Stimulated activated CD8-positive, alpha-beta memory T cell treated with anti-CD3 and anti-CD28 coated beads, Interleukin-12 subunit alpha, Interleukin-12 subunit beta, amount 100 ng/mL, for 24 hours (primary cell): ENCODE data around the gene PRRC2C.

ENCODE experiments used
- DNase-seq: peaks from one replicate; pipeline ENCODE4 v3.0.0-alpha.2; 2020; ENCODE audit errors: extremely low read depth

Gene PRRC2C

GRCh38 chr1:171636141-171636540, 150.8 kb downstream of the PRRC2C start:
- no peak for DNase-seq

DNA sequence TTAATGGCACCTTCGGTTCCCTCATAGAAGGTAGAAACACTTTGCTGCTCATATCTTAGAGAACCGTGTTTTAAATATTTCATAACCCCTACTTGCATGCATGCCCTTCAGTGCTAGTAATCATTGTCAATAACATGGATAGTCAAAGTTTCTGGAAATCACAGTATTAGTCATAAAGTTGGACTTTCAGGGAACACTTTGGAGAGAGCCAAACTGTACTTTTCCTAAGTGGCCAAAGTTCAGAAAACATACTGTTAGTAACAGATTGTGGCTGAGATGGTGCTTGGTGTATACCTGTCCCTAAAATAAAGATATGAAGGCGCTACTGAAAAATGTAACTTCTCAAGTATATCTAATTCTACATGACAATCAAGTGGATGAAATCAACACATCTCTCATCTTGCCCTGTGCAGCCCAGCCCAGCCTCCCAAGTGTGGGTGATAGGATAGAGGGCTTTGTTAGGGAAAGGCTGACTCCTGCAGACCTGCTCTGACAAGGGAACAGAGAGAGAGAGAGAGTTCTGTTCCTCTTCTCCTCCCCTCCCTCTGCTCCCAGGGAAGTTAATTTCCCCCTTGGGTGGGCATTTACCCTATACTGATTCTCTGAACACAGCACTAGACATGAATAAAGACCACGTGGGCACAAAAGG, 152.7 kb downstream of the PRRC2C start:
- no peak for DNase-seq

GRCh38 chr1:171640225-171640624, 154.9 kb downstream of the PRRC2C start:
- no peak for DNase-seq

DNA sequence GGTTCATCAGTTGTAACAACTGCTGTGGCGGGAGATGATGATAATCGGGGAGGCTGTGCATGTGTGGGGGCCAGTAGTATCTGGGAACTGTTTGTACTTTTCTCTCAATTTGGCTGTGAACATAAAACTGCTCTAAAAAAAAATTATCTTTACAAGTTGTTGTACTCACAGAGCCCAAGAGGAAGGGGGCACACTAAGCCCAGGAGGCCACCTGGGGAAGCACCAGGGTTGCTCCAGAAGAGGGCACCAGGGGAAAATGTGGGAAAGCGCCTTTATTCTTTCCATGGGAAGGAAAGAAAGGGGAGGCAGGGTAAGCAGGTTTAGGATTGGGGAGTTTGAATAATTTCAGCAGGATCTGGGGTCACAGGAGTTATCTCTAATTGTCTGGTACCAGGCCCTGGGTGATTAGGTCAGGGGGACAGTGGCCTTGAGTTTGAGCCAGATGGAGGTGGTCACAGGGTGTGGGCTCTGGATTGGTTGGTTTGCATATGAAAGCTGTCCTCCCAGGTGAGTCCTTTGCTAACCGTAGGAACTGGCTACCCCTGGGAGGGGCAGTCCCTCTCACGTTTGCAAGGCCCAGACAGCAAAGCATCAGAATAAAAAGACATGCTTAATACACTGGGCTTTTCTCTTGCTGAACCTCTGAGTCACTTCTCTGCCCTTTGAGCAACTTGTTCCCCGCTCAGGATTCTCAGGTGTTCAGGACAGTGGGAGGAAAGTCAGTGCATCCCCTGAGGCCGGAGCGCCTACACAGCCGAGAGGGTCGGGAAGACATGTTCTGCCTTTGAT, 155.9 kb downstream of the PRRC2C start:
- DNase-seq = no peak

DNA sequence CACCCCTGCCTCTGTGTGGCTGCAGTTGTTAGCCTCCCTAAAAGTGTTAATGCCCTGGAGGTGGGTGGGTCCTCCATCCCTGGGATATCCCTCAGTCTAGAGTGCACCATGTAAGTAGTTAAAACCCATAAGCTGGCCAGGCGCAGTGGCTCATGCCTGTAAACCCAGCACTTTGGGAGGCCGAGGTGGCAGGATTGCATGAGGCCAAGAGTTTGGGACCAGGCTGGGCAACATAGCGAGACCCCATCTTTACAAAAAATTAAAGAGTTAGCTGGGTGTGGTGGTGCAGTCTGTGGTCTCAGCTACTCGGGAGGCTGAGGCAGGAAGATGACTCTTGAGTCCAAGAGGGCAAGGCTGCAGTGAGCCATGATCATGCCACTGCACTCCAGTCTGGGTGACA, 156.9 kb downstream of the PRRC2C start:
- DNase-seq = no peak
